GM23248 (cell line): ENCODE data around the gene SGPP2.

Experiments
- EZH2 ChIP-seq: fragments of 200-600 bp; sonication (generic); IDR thresholded peaks from 2 replicates; pipeline ENCODE4 v1.6.1; 2018; ENCODE audit warnings: antibody characterized with exemption, mild to moderate bottlenecking; ENCODE audit not compliant: insufficient read depth, poor library complexity, severe bottlenecking
- EZH2phosphoT487 ChIP-seq: fragments of 200-600 bp; sonication (generic); IDR thresholded peaks from 2 replicates; pipeline ENCODE4 v1.6.1; 2018; ENCODE audit warnings: antibody characterized with exemption, moderate library complexity, mild to moderate bottlenecking, low read depth; ENCODE audit not compliant: insufficient read depth

GRCh38 chr2:222525811-222526210 is 101.5 kb downstream of the SGPP2 start:
- no peak for TF ChIP-seq EZH2
- no peak for TF ChIP-seq EZH2phosphoT487
